Coronary artery (tissue), 2 donors: ENCODE data around the gene RCOR2.

ENCODE experiments used
- DNase-seq: peaks from one replicate; pipeline ENCODE4 v3.0.0-alpha.2; 2017; ENCODE audit warnings: low spot score
- H3K27ac ChIP-seq, 2 donors: fragments of 200-600 bp; sonication (generic); one replicate each; pipeline ENCODE4 v1.5.1; 2016 to 2019
- H3K4me3 ChIP-seq: fragments of 200-600 bp; sonication (generic); 2 replicates; pipeline ENCODE4 v1.5.1; 2016; ENCODE audit warnings: mild to moderate bottlenecking, moderate library complexity
- TF ChIP-seq, protein P1 (sequence below): fragments of 200-600 bp; sonication (generic); IDR thresholded peaks from one replicate; pipeline ENCODE4 v1.5.1; 2019; ENCODE audit warnings: antibody characterized with exemption

Gene RCOR2

DNA sequence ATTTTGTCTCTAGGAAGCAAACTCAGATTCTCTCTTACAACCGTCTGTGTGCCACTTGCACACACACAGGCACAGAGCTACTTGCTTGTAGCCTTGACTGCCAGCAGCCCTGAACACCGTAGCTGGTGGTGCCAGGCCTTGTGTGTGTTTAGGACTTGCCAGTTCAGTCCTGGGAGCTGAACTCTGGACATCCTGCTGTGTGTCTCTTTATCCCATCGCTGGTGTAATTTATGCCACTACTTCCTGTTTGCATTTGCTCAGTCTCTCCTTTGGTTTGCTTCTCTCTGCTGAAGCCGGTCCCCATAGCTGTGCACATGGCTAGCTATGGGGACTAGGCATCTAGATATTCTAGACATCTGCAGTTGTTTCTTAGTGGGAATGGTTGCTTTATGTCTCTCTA lies 54.0 kb downstream of the RCOR2 start:
- Histone ChIP-seq H3K27ac (no peak overlapping the region), H3K4me3 (no peak overlapping the region)
- DNase-seq = no peak
- TF ChIP-seq, protein P1, sequence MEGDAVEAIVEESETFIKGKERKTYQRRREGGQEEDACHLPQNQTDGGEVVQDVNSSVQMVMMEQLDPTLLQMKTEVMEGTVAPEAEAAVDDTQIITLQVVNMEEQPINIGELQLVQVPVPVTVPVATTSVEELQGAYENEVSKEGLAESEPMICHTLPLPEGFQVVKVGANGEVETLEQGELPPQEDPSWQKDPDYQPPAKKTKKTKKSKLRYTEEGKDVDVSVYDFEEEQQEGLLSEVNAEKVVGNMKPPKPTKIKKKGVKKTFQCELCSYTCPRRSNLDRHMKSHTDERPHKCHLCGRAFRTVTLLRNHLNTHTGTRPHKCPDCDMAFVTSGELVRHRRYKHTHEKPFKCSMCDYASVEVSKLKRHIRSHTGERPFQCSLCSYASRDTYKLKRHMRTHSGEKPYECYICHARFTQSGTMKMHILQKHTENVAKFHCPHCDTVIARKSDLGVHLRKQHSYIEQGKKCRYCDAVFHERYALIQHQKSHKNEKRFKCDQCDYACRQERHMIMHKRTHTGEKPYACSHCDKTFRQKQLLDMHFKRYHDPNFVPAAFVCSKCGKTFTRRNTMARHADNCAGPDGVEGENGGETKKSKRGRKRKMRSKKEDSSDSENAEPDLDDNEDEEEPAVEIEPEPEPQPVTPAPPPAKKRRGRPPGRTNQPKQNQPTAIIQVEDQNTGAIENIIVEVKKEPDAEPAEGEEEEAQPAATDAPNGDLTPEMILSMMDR = no peak
